CD14-positive monocyte (primary cell): Measurements from ENCODE around the gene ATF1. TPM values are rescaled to one million over a fixed set of nuclear protein-coding genes. Genes with fewer than 3 reads are reported as not detected.
A peak's percentile ranks its signal among the peaks of the same experiment; 100 is the strongest.

Source experiments
- DNase-seq, 3 donors: peaks; one replicate each; pipeline ENCODE4 v3.0.0-alpha.2; 2011 to 2022
- H2AFZ ChIP-seq: 2 replicates; pipeline ENCODE4 v1.6.0; 2012; ENCODE audit warnings: mild to moderate bottlenecking, low read depth, low read length, inconsistent platforms; ENCODE audit not compliant: insufficient read depth, poor library complexity, severe bottlenecking
- H3K27ac ChIP-seq, 2 donors: 1 replicate in 1 of 2; 2 replicates in 1 of 2; pipeline ENCODE4 v1.5.1; 2012 to 2013; ENCODE audit warnings: low read length in 2 of 2, control low read depth in 1 of 2, inconsistent platforms in 1 of 2, low read depth in 1 of 2, mild to moderate bottlenecking in 1 of 2
- H3K27me3 ChIP-seq, 2 donors: one replicate each; pipeline versions ENCODE4 v1.6.0 to v1.6.1; 2011 to 2013; ENCODE audit warnings: low read length in 2 of 2; ENCODE audit not compliant: control insufficient read depth in 2 of 2, insufficient read depth in 2 of 2
- H3K36me3 ChIP-seq, 2 donors: replicated peaks in 1 of 2; 1 replicate in 1 of 2; 2 replicates in 1 of 2; pipeline versions ENCODE4 v1.5.1 to v1.6.1; 2012 to 2013; ENCODE audit warnings: low read length in 2 of 2, control low read depth in 1 of 2, inconsistent platforms in 1 of 2, mild to moderate bottlenecking in 1 of 2; ENCODE audit not compliant: insufficient read depth in 2 of 2, control insufficient read depth in 1 of 2
- H3K4me1 ChIP-seq, 2 donors: 1 replicate in 1 of 2; 2 replicates in 1 of 2; pipeline versions ENCODE4 v1.5.1 to v1.6.1; 2012 to 2013; ENCODE audit warnings: low read length in 2 of 2, control low read depth in 1 of 2, inconsistent platforms in 1 of 2, mild to moderate bottlenecking in 1 of 2, moderate library complexity in 1 of 2; ENCODE audit not compliant: insufficient read depth in 2 of 2, control insufficient read depth in 1 of 2
- H3K4me2 ChIP-seq: replicated peaks from 2 replicates; pipeline ENCODE3; 2012; ENCODE audit warnings: low read length, moderate library complexity, mild to moderate bottlenecking; ENCODE audit not compliant: poor library complexity, severe bottlenecking; ENCODE audit errors: extremely low read depth
- H3K4me3 ChIP-seq, 3 experiments: fragments of 200-600 bp in 1 of 3; sonication (generic) in 1 of 3; replicated peaks in 1 of 3; 1 replicate in 2 of 3; 2 replicates in 1 of 3; pipeline ENCODE4 v1.5.1; 2011 to 2013; ENCODE audit warnings: low read length in 3 of 3, mild to moderate bottlenecking in 3 of 3, control low read depth in 2 of 3, low read depth in 2 of 3, inconsistent platforms in 1 of 3, moderate library complexity in 1 of 3
- H3K79me2 ChIP-seq: 2 replicates; pipeline ENCODE4 v1.6.0; 2012; ENCODE audit warnings: mild to moderate bottlenecking, control low read depth, inconsistent platforms, low read length, moderate library complexity; ENCODE audit not compliant: insufficient read depth
- H3K9ac ChIP-seq: 2 replicates; pipeline ENCODE4 v1.6.0; 2017; ENCODE audit warnings: low read length, mild to moderate bottlenecking; ENCODE audit not compliant: insufficient read depth, poor library complexity, severe bottlenecking
- H3K9me3 ChIP-seq, 2 donors: replicated peaks in 1 of 2; 1 replicate in 1 of 2; 2 replicates in 1 of 2; pipeline versions ENCODE4 v1.5.1 to v1.6.1; 2012 to 2013; ENCODE audit warnings: low read length in 2 of 2, control low read depth in 1 of 2; ENCODE audit not compliant: control insufficient read depth in 1 of 2, insufficient read depth in 1 of 2
- H4K20me1 ChIP-seq: 2 replicates; pipeline ENCODE4 v1.6.0; 2012; ENCODE audit warnings: mild to moderate bottlenecking, low read length, control low read depth, moderate library complexity; ENCODE audit not compliant: insufficient read depth
- H3K27ac Mint-ChIP-seq, 7 donors: one replicate each; pipeline ENCODE4 v1.8.0; 2020; ENCODE audit warnings: mild to moderate bottlenecking in 7 of 7, mixed read lengths in 7 of 7, moderate library complexity in 6 of 7, inconsistent platforms in 2 of 7
- H3K27me3 Mint-ChIP-seq, 3 donors: one replicate each; pipeline ENCODE4 v1.8.0; 2021 to 2022; ENCODE audit warnings: low read depth in 3 of 3, mild to moderate bottlenecking in 3 of 3, mixed read lengths in 3 of 3, moderate library complexity in 3 of 3, inconsistent platforms in 1 of 3
- H3K36me3 Mint-ChIP-seq, 2 donors: one replicate each; pipeline ENCODE4 v1.8.0; 2020; ENCODE audit warnings: mixed read lengths in 2 of 2, inconsistent platforms in 1 of 2, mild to moderate bottlenecking in 1 of 2
- H3K4me1 Mint-ChIP-seq: one replicate; pipeline ENCODE4 v1.8.0; 2020; ENCODE audit warnings: mild to moderate bottlenecking, mixed read lengths
- H3K4me3 Mint-ChIP-seq, 2 donors: one replicate each; pipeline ENCODE4 v1.8.0; 2020; ENCODE audit warnings: mild to moderate bottlenecking in 2 of 2, mixed read lengths in 2 of 2, moderate library complexity in 1 of 2
- H3K9me3 Mint-ChIP-seq, 7 donors: one replicate each; pipeline ENCODE4 v1.8.0; 2020 to 2022; ENCODE audit warnings: mixed read lengths in 7 of 7, mild to moderate bottlenecking in 6 of 7, moderate library complexity in 6 of 7, inconsistent platforms in 2 of 7
- CTCF ChIP-seq: fragments of 200-600 bp; IDR thresholded peaks from one replicate; pipeline ENCODE4 v1.8.0; 2022; ENCODE audit warnings: antibody characterized with exemption, mild to moderate bottlenecking
- WGBS: methylation state at CpG from one replicate; pipeline ENCODE4 v1.1.5; 2013; ENCODE audit warnings: missing lambda C conversion rate; ENCODE audit not compliant: insufficient coverage; 5-methylcytosine and 5-hydroxymethylcytosine counted together
- intact Hi-C, 2 donors: fragments of 100-400 bp; cut with micrococcal nuclease; formaldehyde crosslinking; loops; one replicate each; pipeline versions ENCODE4 v1.15.0 to v1.15.1; 2023
- polyA plus RNA-seq, 3 donors: library from polyadenylated mRNA; depleted of rRNA in 1 of 3; unstranded in 2 of 3; stranded (reverse) in 1 of 3; fragments of 300-500 nt in 2 of 3; fragments of >200 nt in 1 of 3; fragmentation: Illumina TruSeq in 2 of 3; gene quantifications; 1 replicate in 2 of 3; 2 replicates in 1 of 3; pipeline ENCODE4 v1.2.3, GENCODE V29; 2012 to 2021

Gene ATF1
- polyA plus RNA-seq, 3 donors = 12.6 to 21.9 (median 21.5) TPM

- Histone ChIP-seq H3K9ac (no peak overlapping the region), H3K4me3 (no peak overlapping the region)
- H3K27ac Mint-ChIP-seq = peak overlapping the region in 1 of 7 donors; percentile 30
Observed at GRCh38 chr12:50785406-50786001, 21.6 kb downstream of the ATF1 start.

GRCh38 chr12:50786498-50787231, 22.8 kb downstream of the ATF1 start:
- H3K27ac Mint-ChIP-seq = peak overlapping the region in 4 of 7 donors; percentile 20 to 61 (median 35)
- no peaks in the 10 kb centered on the region for H3K27me3 Mint-ChIP-seq

More at GRCh38 chr12:50785406-50786001, 21.6 kb downstream of the ATF1 start:
- H3K4me2 ChIP-seq = no peak overlapping the region
- H3K36me3 ChIP-seq = peaks cover 27 to 61% of the 10 kb centered on the region in 2 donors
- no peaks in the 10 kb centered on the region for H3K4me1 ChIP-seq
- WGBS = 100% methylated on average over 1 of the region's 3 CpGs
- no peak for TF ChIP-seq CTCF
- Mint-ChIP-seq H3K36me3 (peaks cover 41 to 68% of the 10 kb centered on the region in 2 donors), H3K27me3 (no peaks in the 10 kb centered on the region), H3K4me3 (no peak overlapping the region), H3K9me3 (peaks cover 0 to 6% (median 3%) of the 10 kb centered on the region in 7 donors), H3K4me1 (peaks cover 7% of the 10 kb centered on the region)
- peaks cover 28% of the 10 kb centered on the region for H4K20me1 ChIP-seq
- DNase-seq = no peak
- no peaks in the 10 kb centered on the region for H3K27me3 ChIP-seq
- H3K27ac ChIP-seq = no peak overlapping the region
- H3K79me2 ChIP-seq = peaks cover 44% of the 10 kb centered on the region
- H3K9me3 ChIP-seq = no peaks in the 10 kb centered on the region
- no peak overlapping the region for H2AFZ ChIP-seq
- intact Hi-C loops = no loop called here

More at GRCh38 chr12:50786498-50787231, 22.8 kb downstream of the ATF1 start:
- TF ChIP-seq CTCF = no peak
- H2AFZ ChIP-seq = no peak overlapping the region
- no peak for DNase-seq
- peaks cover 0 to 6% (median 3%) of the 10 kb centered on the region in 7 donors for H3K9me3 Mint-ChIP-seq
- H3K9me3 ChIP-seq = no peaks in the 10 kb centered on the region
- peaks cover 45 to 68% of the 10 kb centered on the region in 2 donors for H3K36me3 Mint-ChIP-seq
- peaks cover 49% of the 10 kb centered on the region for H3K79me2 ChIP-seq
- H3K4me2 ChIP-seq = no peak overlapping the region
- H3K36me3 ChIP-seq = peaks cover 21 to 52% of the 10 kb centered on the region in 2 donors
- H3K27me3 ChIP-seq = no peaks in the 10 kb centered on the region
- H3K4me3 Mint-ChIP-seq = no peak overlapping the region
- H3K9ac ChIP-seq = no peak overlapping the region
- H3K4me1 Mint-ChIP-seq = peaks cover 18% of the 10 kb centered on the region
- WGBS = no CpG with 5 or more reads among the region's 3 CpGs
- H3K27ac ChIP-seq = no peak overlapping the region
- intact Hi-C loops = no loop called here
- H4K20me1 ChIP-seq = peaks cover 39% of the 10 kb centered on the region
- H3K4me1 ChIP-seq = no peaks in the 10 kb centered on the region
- H3K4me3 ChIP-seq = no peak overlapping the region
